Upper lobe of left lung (tissue), 6 donors: ENCODE measurements around the gene LCE5A. TPM values are rescaled to one million over a fixed set of nuclear protein-coding genes. Genes with fewer than 3 reads are reported as not detected.
A peak's percentile ranks its signal among the peaks of the same experiment; 100 is the strongest.

ENCODE experiments used
- ATAC-seq, 2 donors: fragments of 200-7000 bp; cut with Tn5 transposase; one replicate each; pipeline ENCODE4 v1.9.1; 2022; ENCODE audit warnings: mild to moderate bottlenecking in 2 of 2, moderate library complexity in 2 of 2; ENCODE audit not compliant: low FRiP score in 2 of 2
- DNase-seq, 2 donors: peaks; one replicate each; pipeline ENCODE4 v3.0.0-alpha.2; 2019 to 2020
- H3K27ac ChIP-seq, 4 donors: fragments of 200-600 bp; sonication (generic); one replicate each; pipeline ENCODE4 v1.5.1; 2016 to 2019
- H3K27me3 ChIP-seq, 4 donors: fragments of 200-600 bp; sonication (generic); one replicate each; pipeline ENCODE4 v1.5.1; 2017 to 2019
- H3K36me3 ChIP-seq, 4 donors: fragments of 200-600 bp; sonication (generic); one replicate each; pipeline ENCODE4 v1.5.1; 2016 to 2019
- H3K4me1 ChIP-seq, 4 donors: fragments of 200-600 bp; sonication (generic); one replicate each; pipeline ENCODE4 v1.5.1; 2018 to 2019
- H3K4me3 ChIP-seq, 4 donors: fragments of 200-600 bp; sonication (generic); one replicate each; pipeline ENCODE4 v1.5.1; 2017 to 2019; ENCODE audit warnings: mild to moderate bottlenecking in 2 of 4, moderate library complexity in 1 of 4
- H3K9me3 ChIP-seq, 4 donors: fragments of 200-600 bp; sonication (generic); one replicate each; pipeline ENCODE4 v1.5.1; 2018 to 2019
- CTCF ChIP-seq, 6 experiments: fragments of 450-650 bp in 4 of 6; fragments of 200-600 bp in 2 of 6; sonication (generic) in 2 of 6; IDR thresholded peaks; one replicate each; pipeline ENCODE4 v1.5.1; 2016 to 2019; ENCODE audit warnings: antibody characterized with exemption in 6 of 6
- EP300 ChIP-seq, 4 donors: sonication (generic); formaldehyde crosslinking; IDR thresholded peaks; one replicate each; pipeline ENCODE4 v1.5.1; 2017; ENCODE audit warnings: antibody characterized with exemption in 4 of 4, control low read depth in 2 of 4
- POLR2A ChIP-seq, 4 donors: fragments of 450-650 bp; IDR thresholded peaks; one replicate each; pipeline ENCODE4 v1.5.1; 2016 to 2017; ENCODE audit warnings: antibody characterized with exemption in 4 of 4, mild to moderate bottlenecking in 2 of 4
- POLR2AphosphoS5 ChIP-seq, 2 donors: sonication (generic); formaldehyde crosslinking; IDR thresholded peaks; one replicate each; pipeline ENCODE4 v1.5.1; 2017; ENCODE audit warnings: antibody characterized with exemption in 2 of 2
- WGBS, 2 donors: methylation state at CpG; one replicate each; pipeline ENCODE4 v1.1.5; 2017 to 2018; 5-methylcytosine and 5-hydroxymethylcytosine counted together
- total RNA-seq, 6 donors: library from RNA; depleted of rRNA in 4 of 6; stranded (reverse); fragments of >200 nt in 4 of 6; gene quantifications; one replicate each; pipeline versions ENCODE4 v1.1.0 to v1.2.1, GENCODE V29; 2016 to 2021
- donor health status: DM: no; HTN: no; CAD: no; lungs with moderate emphysema.
- donor health status: DM: no; HTN: yes; CAD: no; lungs with severe emphysema.

The LCE5A gene
- total RNA-seq, 6 donors from 2014 or later, result not detected

GRCh38 chr1:152473887-152474537, 36.6 kb upstream of the LCE5A start:
- DNase-seq (no peak), ATAC-seq (peak in 1 of 2 donors; percentile 15)
- Histone ChIP-seq H3K36me3 (no peaks in the 10 kb centered on the region), H3K4me1 (no peaks in the 10 kb centered on the region), H3K9me3 (peaks cover 3 to 20% (median 11%) of the 10 kb centered on the region in 4 donors), H3K4me3 (no peak overlapping the region), H3K27me3 (no peaks in the 10 kb centered on the region), H3K27ac (no peak overlapping the region)
- WGBS, 2 donors, result 63 to 73% methylated on average over 4 of the region's 4 CpGs
- TF ChIP-seq EP300 (IDR thresholded peaks at IDR 0.05), result no peak
- TF ChIP-seq POLR2AphosphoS5 (IDR thresholded peaks at IDR 0.05), result no peak
- no peak for TF ChIP-seq POLR2A (IDR thresholded peaks at IDR 0.05)
- TF ChIP-seq CTCF (IDR thresholded peaks at IDR 0.05), result no peak

GRCh38 chr1:152479792-152480595, 30.6 kb upstream of the LCE5A start:
- ATAC-seq, result peak in 1 of 2 donors; percentile 48
- TF ChIP-seq CTCF (IDR thresholded peaks at IDR 0.05), result peak in 4 of 6 experiments; percentile 15 to 34 (median 27)
- TF ChIP-seq POLR2AphosphoS5 (IDR thresholded peaks at IDR 0.05), result no peak
- 53 to 66% methylated on average over 9 to 10 of the region's 10 CpGs for WGBS, 2 donors

GRCh38 chr1:152481869-152482664, 28.5 kb upstream of the LCE5A start:
- no peak for DNase-seq
- no peak overlapping the region for H3K27ac ChIP-seq
- H3K27me3 ChIP-seq, result no peaks in the 10 kb centered on the region
- 78% methylated on average over 8 of the region's 8 CpGs for WGBS, 2 donors
- H3K4me3 ChIP-seq, result no peak overlapping the region
- peaks cover 0 to 9% (median 3%) of the 10 kb centered on the region in 4 donors for H3K9me3 ChIP-seq
- ATAC-seq, result no peak
- no peaks in the 10 kb centered on the region for H3K4me1 ChIP-seq
- H3K36me3 ChIP-seq, result no peaks in the 10 kb centered on the region
- TF ChIP-seq POLR2A (IDR thresholded peaks at IDR 0.05), result no peak
- no peak for TF ChIP-seq POLR2AphosphoS5 (IDR thresholded peaks at IDR 0.05)
- no peak for TF ChIP-seq EP300 (IDR thresholded peaks at IDR 0.05)
- no peak for TF ChIP-seq CTCF (IDR thresholded peaks at IDR 0.05)

More at GRCh38 chr1:152479792-152480595, 30.6 kb upstream of the LCE5A start:
- H3K4me1 ChIP-seq, result no peaks in the 10 kb centered on the region
- H3K36me3 ChIP-seq, result no peaks in the 10 kb centered on the region
- H3K9me3 ChIP-seq, result peaks cover 3 to 20% (median 11%) of the 10 kb centered on the region in 4 donors
- H3K27me3 ChIP-seq, result no peaks in the 10 kb centered on the region
- H3K4me3 ChIP-seq, result no peak overlapping the region
- DNase-seq, result peak in 1 of 2 donors; percentile 27
- no peak overlapping the region for H3K27ac ChIP-seq

GRCh38 chr1:152486400-152487006, 24.1 kb upstream of the LCE5A start:
- WGBS, 2 donors, result 62% methylated on average over 3 of the region's 3 CpGs
- Histone ChIP-seq H3K36me3 (no peaks in the 10 kb centered on the region), H3K4me1 (no peaks in the 10 kb centered on the region), H3K4me3 (no peak overlapping the region), H3K27ac (no peak overlapping the region), H3K27me3 (no peaks in the 10 kb centered on the region), H3K9me3 (no peaks in the 10 kb centered on the region)
- DNase-seq (no peak), ATAC-seq (no peak)
- TF ChIP-seq CTCF (IDR thresholded peaks at IDR 0.05), result peak in 2 of 6 experiments; percentile 9 to 10
- no peak for TF ChIP-seq POLR2AphosphoS5 (IDR thresholded peaks at IDR 0.05)
